GM21515 (cell line): ENCODE results near the gene TRIAP1.
"Not testable (repeated sequence)": the region's sequence is repeated elsewhere in the genome, so short reads cannot be mapped to it uniquely, and the experiment has no call there.

Experiments
- ATAC-seq: cut with Tn5 transposase; IDR thresholded peaks from one replicate; pipeline ENCODE4 v1.9.1; 2021; ENCODE audit not compliant: unreplicated experiment

TRIAP1 gene

GRCh38 chr12:120468821-120469449 lies 22.8 kb upstream of the TRIAP1 start:
- peak; percentile 35 for ATAC-seq

DNA sequence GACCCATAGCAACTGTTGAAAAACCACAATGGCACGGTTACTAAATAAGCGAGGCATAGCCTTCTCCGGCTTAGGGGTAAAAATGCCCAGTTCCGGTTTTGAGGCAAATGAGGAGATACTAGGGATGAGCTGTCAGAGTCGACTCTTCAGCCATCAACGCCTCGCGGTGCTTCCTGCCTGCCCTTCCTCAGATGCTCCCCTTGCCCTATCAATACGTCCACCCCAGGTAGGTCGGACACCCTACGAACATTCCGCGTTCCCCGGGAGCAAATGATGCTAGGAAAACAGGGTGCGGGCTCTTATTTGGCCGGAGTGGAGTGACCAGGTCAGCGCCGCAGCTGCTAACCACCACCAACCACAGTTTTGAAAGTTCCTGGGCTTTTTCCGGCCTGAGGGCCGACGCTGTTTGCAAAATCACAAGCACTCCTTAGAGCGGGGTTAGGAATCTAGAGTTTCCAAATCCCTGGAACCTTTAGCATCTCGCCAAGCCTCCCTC lies 22.2 kb upstream of the TRIAP1 start:
- ATAC-seq: no peak

GRCh38 chr12:120467439-120467838 lies 21.3 kb upstream of the TRIAP1 start:
- no peak for ATAC-seq

GRCh38 chr12:120466560-120467315 lies 20.6 kb upstream of the TRIAP1 start:
- no peak for ATAC-seq

DNA sequence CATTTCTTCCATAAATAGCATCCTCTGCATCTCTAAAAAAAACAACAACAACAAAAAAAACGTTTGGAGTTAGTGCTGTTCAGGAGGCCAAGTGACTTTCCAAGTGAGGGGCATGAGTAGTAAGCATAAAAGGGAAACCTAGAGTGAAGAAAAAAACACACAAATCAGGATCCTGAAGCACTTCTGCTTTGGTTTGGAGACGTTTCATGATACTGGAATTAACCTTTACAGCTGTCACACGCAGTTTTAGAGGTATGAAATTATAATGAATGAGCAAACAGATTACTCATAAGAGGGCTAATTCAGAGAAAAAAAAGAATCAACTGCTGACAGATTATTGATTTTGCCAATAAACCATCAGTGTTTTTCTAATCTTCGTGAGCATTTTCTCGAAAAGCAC lies 19.6 kb upstream of the TRIAP1 start:
- ATAC-seq: no peak

DNA sequence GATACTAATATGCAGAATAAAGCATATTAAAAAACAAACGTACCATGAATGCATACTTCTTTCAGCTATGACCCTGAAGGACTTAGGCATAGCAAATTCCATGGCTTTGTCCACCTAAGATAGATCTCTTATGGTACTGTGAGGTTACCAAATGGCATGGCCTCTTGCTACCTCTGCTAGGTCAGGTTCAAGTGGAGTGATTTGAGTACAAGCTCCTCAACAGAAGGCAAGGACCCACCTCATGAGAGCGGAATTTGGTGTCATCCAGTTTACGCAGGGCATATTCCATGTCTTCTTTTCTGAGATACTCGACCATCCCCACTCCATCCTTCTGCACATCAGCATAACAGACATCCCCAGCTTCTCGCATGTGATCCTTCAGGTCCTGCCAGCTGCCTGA lies 17.5 kb upstream of the TRIAP1 start:
- ATAC-seq: no peak

- ATAC-seq: no peak
Measured at GRCh38 chr12:120462099-120462640, 16.0 kb upstream of the TRIAP1 start.

GRCh38 chr12:120460157-120460556 lies 14.0 kb upstream of the TRIAP1 start:
- no peak for ATAC-seq

DNA sequence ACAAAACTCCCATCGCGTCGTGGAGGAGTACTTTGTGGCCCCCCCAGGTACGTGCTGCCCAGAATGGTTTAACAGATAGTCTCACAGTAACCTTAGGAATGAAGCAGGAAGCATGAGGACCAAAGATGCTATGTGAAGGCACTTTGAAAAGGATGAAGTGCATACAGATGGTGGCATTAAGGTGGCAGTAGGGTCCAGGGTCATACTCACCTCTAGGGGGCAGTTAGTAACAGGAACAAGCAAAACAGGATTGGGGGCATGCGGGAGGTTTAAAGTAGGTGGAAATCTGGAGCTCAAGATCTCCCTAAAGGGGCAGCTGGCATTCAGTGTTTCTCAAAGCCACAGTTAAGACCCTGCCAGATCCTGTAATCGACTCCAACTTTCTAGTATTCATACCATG lies 10.9 kb upstream of the TRIAP1 start:
- no peak for ATAC-seq

DNA sequence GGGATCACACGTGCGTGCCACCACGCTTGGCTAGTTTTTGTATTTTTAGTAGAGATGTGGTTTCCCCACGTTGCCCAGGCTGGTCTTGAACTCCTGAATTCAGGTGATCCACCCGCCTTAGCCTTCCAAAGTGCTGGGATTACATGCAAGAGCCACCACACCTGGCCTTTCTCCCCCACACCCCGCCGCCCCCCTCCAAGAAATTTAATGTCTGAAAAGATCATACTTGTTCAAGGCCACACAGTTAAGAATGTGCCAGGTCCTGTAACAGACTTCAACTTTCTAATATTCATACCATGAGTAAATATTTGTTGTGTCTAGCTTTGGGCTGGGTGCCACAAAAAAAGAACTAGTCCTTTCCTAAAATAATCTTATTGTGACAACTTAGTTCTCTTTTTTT lies 9.1 kb upstream of the TRIAP1 start:
- ATAC-seq: no peak

- ATAC-seq: peak; percentile 61
Measured at GRCh38 chr12:120453977-120454376, 7.8 kb upstream of the TRIAP1 start.

GRCh38 chr12:120453060-120453750 lies 7.0 kb upstream of the TRIAP1 start:
- no peak for ATAC-seq

DNA sequence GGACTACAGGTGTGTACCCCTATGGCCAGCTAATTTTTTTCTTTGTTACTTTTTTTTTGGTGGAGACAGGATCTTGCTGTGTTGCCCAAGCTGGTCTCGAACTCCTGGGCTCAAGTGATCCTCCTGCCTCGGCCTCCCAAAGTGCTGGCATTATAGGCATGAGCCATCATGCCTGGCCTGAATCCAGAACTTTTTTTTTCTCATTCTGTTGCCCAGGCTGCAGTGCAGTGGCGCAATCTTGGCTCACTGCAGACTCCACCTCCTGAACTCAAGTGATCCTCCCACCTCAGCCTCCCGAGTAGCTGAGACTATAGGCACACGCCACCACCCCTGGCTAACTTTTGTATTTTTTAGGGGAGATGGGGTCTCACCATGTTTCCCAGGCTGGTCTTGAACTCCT lies 6.3 kb upstream of the TRIAP1 start:
- ATAC-seq: not testable (repeated sequence)

GRCh38 chr12:120447992-120448391 lies 1.8 kb upstream of the TRIAP1 start:
- ATAC-seq: no peak

DNA sequence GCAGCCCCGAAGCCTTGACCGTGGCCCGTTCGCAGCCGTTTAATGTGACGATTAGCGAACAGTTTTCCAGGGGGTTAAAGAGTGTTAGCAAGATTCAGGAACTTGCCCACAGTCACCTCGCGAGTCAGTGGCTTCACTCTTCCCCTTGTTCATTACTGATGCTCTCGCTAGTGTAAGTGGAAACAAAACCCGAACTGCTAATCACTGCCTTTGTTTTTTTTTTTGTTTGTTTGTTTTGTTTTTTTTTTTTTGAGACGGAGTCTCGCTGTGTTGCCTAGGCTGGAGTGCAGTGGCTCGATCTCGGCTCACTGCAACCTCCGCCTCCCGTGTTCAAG lies 627 bp upstream of the TRIAP1 start:
- ATAC-seq: peak; percentile 23

DNA sequence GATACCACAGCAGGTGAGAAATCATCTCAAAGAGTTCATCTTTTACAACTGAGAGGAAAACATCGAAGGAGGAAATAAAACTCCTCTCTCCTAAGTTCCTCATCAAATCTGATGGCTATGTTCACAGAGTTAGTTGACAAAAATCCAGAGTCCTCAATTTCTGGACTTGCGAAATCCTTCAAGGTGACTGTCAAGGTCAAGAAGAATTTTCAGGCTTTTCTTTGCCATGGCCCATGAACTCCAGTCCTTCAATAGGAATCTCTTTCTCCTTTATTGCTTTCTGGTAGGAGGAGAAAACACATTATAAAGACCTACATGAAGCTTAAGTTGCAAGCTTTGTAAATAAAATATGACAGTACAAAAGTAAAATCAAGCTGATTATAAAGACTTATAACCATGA lies 1.5 kb downstream of the TRIAP1 start:
- ATAC-seq: no peak

DNA sequence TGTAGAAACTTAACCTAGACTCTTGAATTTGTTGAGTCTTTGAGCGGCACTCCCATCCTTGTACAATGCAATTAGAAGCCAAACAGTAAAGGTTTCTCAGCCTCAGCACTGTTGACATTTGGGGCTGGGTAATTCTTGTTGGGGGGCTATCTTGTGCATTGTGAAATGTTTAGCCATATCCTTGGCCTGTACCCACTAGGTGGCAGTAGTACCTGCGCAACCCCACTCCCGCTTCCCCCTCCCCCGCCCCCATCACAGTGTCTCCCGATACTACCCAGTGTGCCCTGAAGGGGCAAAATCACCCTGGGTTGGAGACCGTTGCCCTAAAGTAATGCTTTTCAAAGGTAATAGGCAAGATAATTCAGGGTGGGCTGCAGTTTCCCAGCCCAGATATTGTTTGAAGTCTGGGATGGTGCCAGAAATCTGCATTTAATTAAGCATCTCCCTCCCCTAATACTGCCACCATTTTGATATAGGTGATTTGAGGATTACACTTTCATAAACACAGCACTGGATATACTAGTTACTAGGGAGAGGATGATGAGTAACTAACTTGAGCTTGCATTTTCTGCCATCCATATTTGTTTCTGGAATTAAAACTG lies 6.4 kb downstream of the TRIAP1 start:
- no peak for ATAC-seq

GRCh38 chr12:120438495-120439198 lies 7.5 kb downstream of the TRIAP1 start:
- ATAC-seq: no peak

DNA sequence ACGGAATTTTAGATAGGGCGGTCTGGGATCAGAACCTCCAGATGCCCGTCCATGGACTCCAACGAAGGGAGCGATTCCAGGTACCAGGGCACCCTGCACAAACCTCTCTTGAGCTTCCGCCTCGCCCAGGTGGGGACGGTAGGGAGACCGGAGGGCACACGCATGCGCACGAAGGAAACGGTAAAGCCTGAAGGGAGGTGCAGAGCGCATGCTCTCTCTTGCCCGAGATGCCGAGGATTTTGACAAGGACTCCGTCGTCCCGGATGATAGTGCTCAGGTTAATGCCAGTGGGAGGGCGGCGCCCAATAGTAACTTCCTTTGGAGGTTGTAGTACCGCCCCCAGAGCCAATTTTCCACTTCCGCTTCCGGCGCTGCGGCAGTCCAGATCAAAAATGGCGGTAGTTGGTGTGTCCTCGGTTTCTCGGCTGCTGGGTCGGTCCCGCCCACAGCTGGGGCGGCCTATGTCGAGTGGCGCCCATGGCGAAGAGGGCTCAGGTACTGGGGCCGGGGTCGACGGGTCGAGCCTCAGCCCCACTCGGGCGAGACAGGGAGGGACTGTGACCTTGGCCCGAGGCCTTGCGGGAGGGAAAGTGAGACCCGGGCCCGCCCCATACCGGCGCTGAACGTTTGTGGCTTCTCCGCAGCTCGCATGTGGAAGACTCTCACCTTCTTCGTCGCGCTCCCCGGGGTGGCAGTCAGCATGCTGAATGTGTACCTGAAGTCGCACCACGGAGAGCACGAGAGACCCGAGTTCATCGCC lies 8.3 kb downstream of the TRIAP1 start, which contains the start of gene COX6A1:
Gene COX6A1, plus strand, starts transcription at position 379 of the 760 bp plus-strand sequence. Its CDS starts 14 bp downstream, at position 393.
- peak; percentile 94 for ATAC-seq
